GM12878 (cell line): ENCODE results near the gene HSP90AB1. TPM values are rescaled to one million over a fixed set of nuclear protein-coding genes. Genes with fewer than 3 reads are reported as not detected.

Experiments
- ATAC-seq: fragments of 200-7000 bp; cut with Tn5 transposase; 3 replicates; pipeline ENCODE4 v1.9.1; 2020; ENCODE audit warnings: mild to moderate bottlenecking, moderate library complexity
- BruUV-seq: library from RNA; stranded (reverse); fragments of 400-500 nt; replicated peaks from 2 replicates; lab custom pipeline; 2021; lab: Mats Ljungman, UMichigan
- CTCF ChIA-PET: fragments of 300-600 bp; sonication (Branson Sonifier 250); formaldehyde crosslinking; extraction: SDS; loops from one replicate; lab custom pipeline; 2021; ENCODE audit warnings: inconsistent platforms; lab: Yijun Ruan, JAX
- POLR2A ChIA-PET: fragments of 350-600 bp; formaldehyde crosslinking; extraction: SDS; loops from one replicate; lab custom pipeline; 2021; ENCODE audit warnings: inconsistent platforms; lab: Charles Lee
- RAD21 ChIA-PET: fragments of 300-600 bp; sonication (Branson Sonifier 250); formaldehyde crosslinking; loops from one replicate; lab custom pipeline; 2023; ENCODE audit warnings: antibody characterized with exemption; ENCODE audit not compliant: unreplicated experiment; lab: Charles Lee
- SMC1A ChIA-PET: fragments of 300-600 bp; sonication (Branson Sonifier 250); formaldehyde crosslinking; loops from one replicate; lab custom pipeline; 2023; ENCODE audit not compliant: unreplicated experiment, uncharacterized antibody; lab: Charles Lee
- DNase-seq: peaks from one replicate; pipeline ENCODE4 v3.0.0-alpha.2; 2011; ENCODE audit warnings: low read depth, low spot score
- FAIRE-seq: peaks from 3 replicates; lab custom pipeline; 2011; peaks lifted over from hg19 to GRCh38; lab: Jason Lieb, UNC
- H2AFZ ChIP-seq: 2 replicates; pipeline ENCODE4 v1.6.0; 2011; ENCODE audit warnings: low read depth, low read length, control low read depth; ENCODE audit not compliant: control insufficient read depth
- H3K27ac ChIP-seq: 2 replicates; pipeline ENCODE4 v1.5.1; 2011; ENCODE audit warnings: control low read depth; ENCODE audit not compliant: control insufficient read depth, insufficient read depth
- H3K27me3 ChIP-seq, 2 experiments: replicated peaks in 1 of 2; 2 replicates each; pipeline versions ENCODE4 v1.6.0 to v1.6.1; 2011; ENCODE audit warnings: low read length in 1 of 2; ENCODE audit not compliant: control insufficient read depth in 2 of 2, insufficient read depth in 2 of 2
- H3K36me3 ChIP-seq, 2 experiments: 2 replicates each; pipeline ENCODE4 v1.5.1; 2011; ENCODE audit warnings: low read length in 1 of 2; ENCODE audit not compliant: control insufficient read depth in 2 of 2, insufficient read depth in 2 of 2
- H3K4me1 ChIP-seq: 2 replicates; pipeline ENCODE4 v1.6.1; 2011; ENCODE audit warnings: mild to moderate bottlenecking, low read length, moderate library complexity, mixed read lengths; ENCODE audit not compliant: control insufficient read depth, insufficient read depth
- H3K4me2 ChIP-seq: 2 replicates; pipeline ENCODE4 v1.6.0; 2011; ENCODE audit warnings: control low read depth; ENCODE audit not compliant: control insufficient read depth, insufficient read depth
- H3K4me3 ChIP-seq: fragments of 200-600 bp; sonication (generic); 2 replicates; pipeline ENCODE4 v1.5.1; 2016
- H3K79me2 ChIP-seq: 2 replicates; pipeline ENCODE4 v1.6.0; 2011; ENCODE audit warnings: low read length; ENCODE audit not compliant: control insufficient read depth, insufficient read depth
- H3K9ac ChIP-seq: 2 replicates; pipeline ENCODE4 v1.8.0; 2011; ENCODE audit warnings: low read length, control low read depth, mixed read lengths; ENCODE audit not compliant: control insufficient read depth, insufficient read depth
- H3K9me3 ChIP-seq: replicated peaks from 3 replicates; pipeline ENCODE4 v1.5.1; 2011; ENCODE audit warnings: mild to moderate bottlenecking, low read length; ENCODE audit not compliant: control insufficient read depth, insufficient read depth
- H4K20me1 ChIP-seq: 2 replicates; pipeline ENCODE4 v1.6.0; 2011; ENCODE audit not compliant: control insufficient read depth, insufficient read depth
- CREB1 ChIP-seq: IDR thresholded peaks from 2 replicates; pipeline ENCODE4 v1.6.1; 2012; ENCODE audit warnings: low read depth, mild to moderate bottlenecking, inconsistent platforms
- EGR1 ChIP-seq, 2 experiments: IDR thresholded peaks; 1 replicate in 1 of 2; 2 replicates in 1 of 2; pipeline ENCODE4 v1.6.1; 2011 to 2012; ENCODE audit warnings: low read depth in 2 of 2, low read length in 2 of 2, borderline replicate concordance in 1 of 2, mild to moderate bottlenecking in 1 of 2, moderate library complexity in 1 of 2
- HDAC6 ChIP-seq: fragments of 200-600 bp; sonication (generic); IDR thresholded peaks from one replicate; pipeline ENCODE4 v1.8.0; 2017; ENCODE audit warnings: antibody characterized with exemption; ENCODE audit not compliant: unreplicated experiment
- IRF4 ChIP-seq: IDR thresholded peaks from 2 replicates; pipeline ENCODE4 v1.6.1; 2011; ENCODE audit warnings: low read depth, low read length
- KLF5 ChIP-seq: fragments of 450-650 bp; IDR thresholded peaks from 2 replicates; pipeline ENCODE4 v1.6.1; 2014; ENCODE audit warnings: mild to moderate bottlenecking; ENCODE audit not compliant: partially characterized antibody
- NFXL1 ChIP-seq: fragments of 450-650 bp; IDR thresholded peaks from 2 replicates; pipeline ENCODE4 v1.6.1; 2017; ENCODE audit warnings: antibody characterized with exemption, mild to moderate bottlenecking, borderline replicate concordance
- NR2C1 ChIP-seq: fragments of 450-650 bp; IDR thresholded peaks from 2 replicates; pipeline ENCODE4 v1.6.1; 2017; ENCODE audit warnings: antibody characterized with exemption, mild to moderate bottlenecking, moderate library complexity
- SMAD5 ChIP-seq: IDR thresholded peaks from 2 replicates; pipeline ENCODE4 v1.6.1; 2016; ENCODE audit warnings: antibody characterized with exemption, low read depth
- ZNF207 ChIP-seq: fragments of 450-650 bp; IDR thresholded peaks from 2 replicates; pipeline ENCODE4 v1.6.1; 2014; ENCODE audit warnings: antibody characterized with exemption, mild to moderate bottlenecking, borderline replicate concordance
- WGBS: methylation state at CpG from one replicate; pipeline ENCODE4 v1.1.6; 2016; ENCODE audit warnings: low lambda C conversion rate; ENCODE audit not compliant: insufficient replicate concordance, insufficient coverage; ENCODE audit errors: missing lambda C conversion rate; 5-methylcytosine and 5-hydroxymethylcytosine counted together
- in situ Hi-C: fragments of 300-500 bp; cut with MboI; formaldehyde crosslinking; loops from 9 replicates; pipeline ENCODE4 v1.14.3; 2018; ENCODE audit warnings: mixed read lengths
- intact Hi-C: fragments of 100-400 bp; cut with micrococcal nuclease; formaldehyde crosslinking; loops from one replicate; pipeline ENCODE4 v1.14.2; 2022; ENCODE audit not compliant: unreplicated experiment
- polyA plus RNA-seq, 11 experiments: library from polyadenylated mRNA; depleted of rRNA in 4 of 11; unstranded in 6 of 11; stranded (reverse) in 5 of 11; fragments of >200 nt; fragmentation: Nextera tagmentation in 4 of 11; fragmentation: Illumina TruSeq in 1 of 11; extraction: Ambion mirVana in 4 of 11; extraction: Trizol in 1 of 11; gene quantifications; 1 replicate in 1 of 11; 2 replicates in 10 of 11; pipeline versions ENCODE4 v1.2.1 to v1.2.3, GENCODE V29; 2011 to 2016; ENCODE audit warnings: inconsistent platforms in 2 of 11, missing spikeins in 2 of 11, low read depth in 1 of 11
- total RNA-seq, 4 experiments: library from RNA; depleted of rRNA in 3 of 4; stranded (reverse); fragments of >200 nt in 3 of 4; fragmentation: Illumina TruSeq in 1 of 4; extraction: Trizol in 1 of 4; gene quantifications; 2 replicates each; pipeline versions ENCODE4 v1.2.1 to v1.2.3, GENCODE V29; 2013 to 2021
- TF ChIP-seq, protein P1 (sequence below): IDR thresholded peaks from 2 replicates; pipeline ENCODE4 v1.6.1; 2012; ENCODE audit warnings: low read depth, low read length, improper control_type of control experiment
- TF ChIP-seq, protein P2 (sequence below): fragments of 450-650 bp; formaldehyde crosslinking; IDR thresholded peaks from 2 replicates; pipeline ENCODE4 v1.4.0; 2020; ENCODE audit warnings: mild to moderate bottlenecking, moderate library complexity
- TF ChIP-seq, protein P3 (sequence below): fragments of 450-650 bp; IDR thresholded peaks from 2 replicates; pipeline ENCODE4 v1.6.1; 2017; ENCODE audit warnings: mild to moderate bottlenecking, low read depth, inconsistent platforms; ENCODE audit not compliant: poor library complexity, severe bottlenecking

Gene HSP90AB1
- total and polyA plus RNA-seq, 10 of the 15 experiments (the other 5 are each of a cell fraction or from before 2014, with no cell fraction given) = 988 to 1,682 (median 1,146) TPM

DNA sequence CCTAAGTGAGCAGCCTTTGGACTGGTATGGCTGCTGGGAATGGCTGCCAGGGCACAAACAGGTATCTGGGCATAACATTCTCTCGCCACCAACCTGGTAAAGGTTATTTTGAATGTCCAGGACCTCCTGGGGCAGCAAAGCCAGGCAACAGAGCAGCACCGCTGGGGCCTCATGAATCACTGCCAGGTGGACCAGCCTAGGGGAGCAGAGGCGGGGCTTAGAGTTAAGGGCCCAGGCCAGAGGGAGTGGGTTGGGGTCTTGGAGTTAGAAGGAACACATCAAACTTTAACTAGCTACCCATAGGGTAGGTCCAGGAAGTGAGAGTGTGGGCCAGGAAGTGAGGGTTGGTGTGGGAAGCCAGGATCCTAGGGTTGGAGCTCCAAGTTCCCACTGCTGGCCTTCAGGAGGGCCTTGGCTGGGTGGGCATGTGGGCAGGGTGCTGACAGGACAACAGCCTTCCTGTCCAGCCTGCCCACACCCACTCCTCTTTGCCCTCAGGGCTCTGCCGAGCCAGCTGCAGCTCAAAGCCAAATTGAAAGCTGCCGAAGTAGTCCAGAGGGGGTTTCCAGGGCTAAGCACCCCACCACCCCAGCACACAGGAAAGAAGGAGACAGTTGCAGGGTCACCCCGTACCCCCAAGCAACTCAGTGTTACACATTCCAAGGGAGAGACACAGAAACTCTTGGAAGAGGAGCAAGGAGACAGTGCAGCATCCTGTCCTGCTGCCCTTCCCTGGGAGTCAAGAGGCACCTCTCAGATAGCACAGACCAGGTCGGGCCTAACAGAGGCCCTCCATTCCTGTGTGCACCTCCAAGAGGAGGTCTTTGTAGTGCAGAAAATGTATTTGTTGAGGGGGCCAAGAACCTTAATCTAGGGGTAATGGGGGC is 15.8 kb downstream of the HSP90AB1 start (continued):
- no peak for TF ChIP-seq NR2C1

GRCh38 chr6:44263354-44264100 is 16.6 kb downstream of the HSP90AB1 start:
- peaks cover 69% of the 10 kb centered on the region for H3K79me2 ChIP-seq
- in situ Hi-C loops (no loop called here), intact Hi-C loops (loop anchor here (2.0 kb wide), 1 partner anchor 49 kb away; the partner anchor contains the start of gene AARS2)
- RAD21 ChIA-PET = interaction anchor here (1.0 to 2.2 kb wide), 8 partner anchors 8 to 185 kb away, joined by 3 to 12 read pairs (median 4); partner anchors contain the start of gene HSP90AB1
- H3K4me2 ChIP-seq = peak overlapping the region; percentile 98
- SMC1A ChIA-PET = interaction anchor here (0.9 to 2.0 kb wide), 6 partner anchors 16 to 91 kb away, joined by 3 to 18 read pairs (median 5); partner anchors contain the start of gene HSP90AB1
- H4K20me1 ChIP-seq = no peaks in the 10 kb centered on the region
- peak overlapping the region; percentile 90 for H3K9ac ChIP-seq
- CTCF ChIA-PET = interaction anchor here (0.8 to 2.4 kb wide), 17 partner anchors 8 to 189 kb away, joined by 3 to 14 read pairs (median 6); partner anchors contain the start of genes AARS2 and HSP90AB1
- H3K9me3 ChIP-seq = no peaks in the 10 kb centered on the region
- peaks cover 13 to 20% of the 10 kb centered on the region in 2 experiments for H3K36me3 ChIP-seq
- peaks cover 61% of the 10 kb centered on the region for H3K4me1 ChIP-seq
- FAIRE-seq = no peak
- H3K4me3 ChIP-seq = peak overlapping the region; percentile 98
- 0% methylated on average over 8 of the region's 9 CpGs for WGBS
- no peak for DNase-seq
- no peak overlapping the region for H2AFZ ChIP-seq
- peak overlapping the region; percentile 99 for H3K27ac ChIP-seq
- no peaks in the 10 kb centered on the region for H3K27me3 ChIP-seq
- BruUV-seq = TSS peak; percentile 89
- peak; percentile 40 for ATAC-seq
- POLR2A ChIA-PET = interaction anchor here (0.9 to 10.7 kb wide), 8 partner anchors 9 to 142 kb away, joined by 4 to 131 read pairs (median 5); partner anchors contain the start of genes HSP90AB1 and SLC29A1
- TF ChIP-seq EGR1 (IDR thresholded peaks at IDR 0.05; ENCODE audit: borderline replicate concordance in 1 of 2, low read depth in 2 of 2, low read length in 2 of 2) (peak in 1 of 2 experiments; percentile 64; a peak in 2 of 3 replicates), HDAC6 (no peak), KLF5 (no peak), CREB1 (no peak), SMAD5 (no peak; the same call in none of the 2 replicates), ZNF207 (no peak), NFXL1 (no peak), IRF4 (peak; percentile 73)
- TF ChIP-seq, protein P1, sequence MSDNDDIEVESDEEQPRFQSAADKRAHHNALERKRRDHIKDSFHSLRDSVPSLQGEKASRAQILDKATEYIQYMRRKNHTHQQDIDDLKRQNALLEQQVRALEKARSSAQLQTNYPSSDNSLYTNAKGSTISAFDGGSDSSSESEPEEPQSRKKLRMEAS = no peak
- TF ChIP-seq, protein P2, sequence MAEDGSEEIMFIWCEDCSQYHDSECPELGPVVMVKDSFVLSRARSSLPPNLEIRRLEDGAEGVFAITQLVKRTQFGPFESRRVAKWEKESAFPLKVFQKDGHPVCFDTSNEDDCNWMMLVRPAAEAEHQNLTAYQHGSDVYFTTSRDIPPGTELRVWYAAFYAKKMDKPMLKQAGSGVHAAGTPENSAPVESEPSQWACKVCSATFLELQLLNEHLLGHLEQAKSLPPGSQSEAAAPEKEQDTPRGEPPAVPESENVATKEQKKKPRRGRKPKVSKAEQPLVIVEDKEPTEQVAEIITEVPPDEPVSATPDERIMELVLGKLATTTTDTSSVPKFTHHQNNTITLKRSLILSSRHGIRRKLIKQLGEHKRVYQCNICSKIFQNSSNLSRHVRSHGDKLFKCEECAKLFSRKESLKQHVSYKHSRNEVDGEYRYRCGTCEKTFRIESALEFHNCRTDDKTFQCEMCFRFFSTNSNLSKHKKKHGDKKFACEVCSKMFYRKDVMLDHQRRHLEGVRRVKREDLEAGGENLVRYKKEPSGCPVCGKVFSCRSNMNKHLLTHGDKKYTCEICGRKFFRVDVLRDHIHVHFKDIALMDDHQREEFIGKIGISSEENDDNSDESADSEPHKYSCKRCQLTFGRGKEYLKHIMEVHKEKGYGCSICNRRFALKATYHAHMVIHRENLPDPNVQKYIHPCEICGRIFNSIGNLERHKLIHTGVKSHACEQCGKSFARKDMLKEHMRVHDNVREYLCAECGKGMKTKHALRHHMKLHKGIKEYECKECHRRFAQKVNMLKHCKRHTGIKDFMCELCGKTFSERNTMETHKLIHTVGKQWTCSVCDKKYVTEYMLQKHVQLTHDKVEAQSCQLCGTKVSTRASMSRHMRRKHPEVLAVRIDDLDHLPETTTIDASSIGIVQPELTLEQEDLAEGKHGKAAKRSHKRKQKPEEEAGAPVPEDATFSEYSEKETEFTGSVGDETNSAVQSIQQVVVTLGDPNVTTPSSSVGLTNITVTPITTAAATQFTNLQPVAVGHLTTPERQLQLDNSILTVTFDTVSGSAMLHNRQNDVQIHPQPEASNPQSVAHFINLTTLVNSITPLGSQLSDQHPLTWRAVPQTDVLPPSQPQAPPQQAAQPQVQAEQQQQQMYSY (CRISPR knock-in tag) = no peak
- TF ChIP-seq, protein P3, sequence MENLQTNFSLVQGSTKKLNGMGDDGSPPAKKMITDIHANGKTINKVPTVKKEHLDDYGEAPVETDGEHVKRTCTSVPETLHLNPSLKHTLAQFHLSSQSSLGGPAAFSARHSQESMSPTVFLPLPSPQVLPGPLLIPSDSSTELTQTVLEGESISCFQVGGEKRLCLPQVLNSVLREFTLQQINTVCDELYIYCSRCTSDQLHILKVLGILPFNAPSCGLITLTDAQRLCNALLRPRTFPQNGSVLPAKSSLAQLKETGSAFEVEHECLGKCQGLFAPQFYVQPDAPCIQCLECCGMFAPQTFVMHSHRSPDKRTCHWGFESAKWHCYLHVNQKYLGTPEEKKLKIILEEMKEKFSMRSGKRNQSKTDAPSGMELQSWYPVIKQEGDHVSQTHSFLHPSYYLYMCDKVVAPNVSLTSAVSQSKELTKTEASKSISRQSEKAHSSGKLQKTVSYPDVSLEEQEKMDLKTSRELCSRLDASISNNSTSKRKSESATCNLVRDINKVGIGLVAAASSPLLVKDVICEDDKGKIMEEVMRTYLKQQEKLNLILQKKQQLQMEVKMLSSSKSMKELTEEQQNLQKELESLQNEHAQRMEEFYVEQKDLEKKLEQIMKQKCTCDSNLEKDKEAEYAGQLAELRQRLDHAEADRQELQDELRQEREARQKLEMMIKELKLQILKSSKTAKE = no peak
